Neural progenitor cell (in vitro differentiated cells): ENCODE results near the gene RPS4Y2.

ENCODE experiments used
- EZH2 ChIP-seq: fragments of 200-600 bp; sonication (generic); IDR thresholded peaks from 2 replicates; pipeline ENCODE4 v1.6.1; 2017; ENCODE audit warnings: antibody characterized with exemption, mild to moderate bottlenecking, moderate library complexity
- EZH2phosphoT487 ChIP-seq: fragments of 200-600 bp; sonication (generic); IDR thresholded peaks from 2 replicates; pipeline ENCODE4 v1.6.1; 2017; ENCODE audit warnings: antibody characterized with exemption
- TF ChIP-seq, protein P1 (sequence below): fragments of 200-600 bp; sonication (generic); IDR thresholded peaks from 2 replicates; pipeline ENCODE4 v1.5.1; 2017; ENCODE audit warnings: antibody characterized with exemption, mild to moderate bottlenecking

DNA sequence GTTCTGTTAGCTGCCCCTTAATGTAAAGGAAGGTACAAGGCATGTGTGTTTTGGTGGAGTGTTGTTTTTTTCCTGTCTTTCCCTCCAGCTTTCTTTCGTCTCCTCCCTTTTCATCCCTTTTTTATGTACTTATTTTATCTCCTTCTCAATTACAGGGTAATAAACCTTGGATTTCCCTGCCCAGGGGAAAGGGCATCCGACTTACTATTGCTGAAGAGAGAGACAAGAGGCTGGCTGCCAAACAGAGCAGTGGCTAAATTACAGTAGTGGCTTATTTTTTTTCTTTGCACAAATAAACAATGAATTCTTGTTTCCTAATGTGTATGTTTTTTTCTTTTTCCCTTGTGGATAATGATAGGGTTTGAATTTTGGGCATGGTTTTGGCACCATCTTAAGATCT, 24.9 kb downstream of the RPS4Y2 start:
- TF ChIP-seq, protein P1, sequence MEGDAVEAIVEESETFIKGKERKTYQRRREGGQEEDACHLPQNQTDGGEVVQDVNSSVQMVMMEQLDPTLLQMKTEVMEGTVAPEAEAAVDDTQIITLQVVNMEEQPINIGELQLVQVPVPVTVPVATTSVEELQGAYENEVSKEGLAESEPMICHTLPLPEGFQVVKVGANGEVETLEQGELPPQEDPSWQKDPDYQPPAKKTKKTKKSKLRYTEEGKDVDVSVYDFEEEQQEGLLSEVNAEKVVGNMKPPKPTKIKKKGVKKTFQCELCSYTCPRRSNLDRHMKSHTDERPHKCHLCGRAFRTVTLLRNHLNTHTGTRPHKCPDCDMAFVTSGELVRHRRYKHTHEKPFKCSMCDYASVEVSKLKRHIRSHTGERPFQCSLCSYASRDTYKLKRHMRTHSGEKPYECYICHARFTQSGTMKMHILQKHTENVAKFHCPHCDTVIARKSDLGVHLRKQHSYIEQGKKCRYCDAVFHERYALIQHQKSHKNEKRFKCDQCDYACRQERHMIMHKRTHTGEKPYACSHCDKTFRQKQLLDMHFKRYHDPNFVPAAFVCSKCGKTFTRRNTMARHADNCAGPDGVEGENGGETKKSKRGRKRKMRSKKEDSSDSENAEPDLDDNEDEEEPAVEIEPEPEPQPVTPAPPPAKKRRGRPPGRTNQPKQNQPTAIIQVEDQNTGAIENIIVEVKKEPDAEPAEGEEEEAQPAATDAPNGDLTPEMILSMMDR: no peak
- no peak for TF ChIP-seq EZH2
- TF ChIP-seq EZH2phosphoT487: no peak
